C4-2B (cell line): ENCODE data around the gene GRID1.

Source experiments
- CTCF ChIP-seq: fragments of 450-650 bp; conservative IDR thresholded peaks from 2 replicates; pipeline ENCODE4 v1.5.1; 2017; ENCODE audit warnings: mild to moderate bottlenecking
- ZFX ChIP-seq: fragments of 450-650 bp; IDR thresholded peaks from 2 replicates; pipeline ENCODE4 v1.6.1; 2017

- TF ChIP-seq CTCF, result no peak
- TF ChIP-seq ZFX, result no peak
Observed at GRCh38 chr10:85864868-85865526, 501.6 kb downstream of the GRID1 start.
